ENCODE measurements around the gene NLRP6. TPM values are rescaled to one million over a fixed set of nuclear protein-coding genes. Genes with fewer than 3 reads are reported as not detected.

Gene NLRP6
- total and polyA plus RNA-seq, 2 donors (not counting 1 experiment from before 2014, with no cell fraction given): 1.4 to 2.7 TPM

GRCh38 chr11:289398-289711, 11.1 kb downstream of the NLRP6 start:
- intact Hi-C loops (cut with micrococcal nuclease): loop anchor here (2.0 to 5.0 kb wide), 2 partner anchors 21 to 52 kb away; partner anchors contain the start of genes PSMD13 and SIRT3
- DNase-seq (no peak), ATAC-seq (ENCODE audit: low read depth) (peak; percentile 7)
- peaks cover 9% of the 10 kb centered on the region for H3K27me3 Mint-ChIP-seq
- H3K27ac Mint-ChIP-seq: peak overlapping the region; percentile 83
- Histone ChIP-seq H3K27me3 (replicated peaks in 1 of 4; ENCODE audit: control extremely low read depth in 1 of 4, control insufficient read depth in 3 of 4, insufficient read depth in 4 of 4, low read length in 3 of 4) (peaks cover 0 to 22% (median 3%) of the 10 kb centered on the region in 4 experiments), H3K79me2 (ENCODE audit: control insufficient read depth, insufficient read depth, low read length) (peaks cover 8% of the 10 kb centered on the region), H3K4me3 (ENCODE audit: control extremely low read depth in 1 of 5, extremely low read depth in 1 of 5, insufficient read depth in 1 of 5, low read depth in 2 of 5, low read length in 4 of 5) (peak overlapping the region in 3 of 5 experiments; percentile 29 to 63 (median 41)), H3K36me3 (replicated peaks in 1 of 2; ENCODE audit: control extremely low read depth in 1 of 2, control insufficient read depth in 1 of 2, extremely low read depth in 1 of 2, insufficient read depth in 2 of 2, low read length in 1 of 2) (no peaks in the 10 kb centered on the region), H3K4me1 (ENCODE audit: control insufficient read depth in 2 of 2, insufficient read depth in 2 of 2, low read length in 2 of 2) (peaks cover 18 to 25% of the 10 kb centered on the region in 2 donors), H3K9ac (ENCODE audit: low read length) (peak overlapping the region; percentile 28), H3K27ac (ENCODE audit: low read length in 2 of 2) (no peak overlapping the region), H2AFZ (ENCODE audit: insufficient read depth, low read depth, low read length, poor library complexity, severe bottlenecking) (no peak overlapping the region), H3K4me2 (replicated peaks; ENCODE audit: low read depth, low read length, poor library complexity, severe bottlenecking) (peak overlapping the region; percentile 99), H4K20me1 (ENCODE audit: control insufficient read depth, insufficient read depth, low read length, poor library complexity, severe bottlenecking) (no peaks in the 10 kb centered on the region), H3K9me3 (ENCODE audit: control extremely low read depth in 1 of 3, control insufficient read depth in 2 of 3, insufficient read depth in 1 of 3, low read length in 2 of 3) (no peaks in the 10 kb centered on the region)
- WGBS (ENCODE audit: insufficient coverage): 13% methylated on average over 3 of the region's 14 CpGs
- H3K4me1 Mint-ChIP-seq: peaks cover 20% of the 10 kb centered on the region
- ChIA-PET POLR2A (interaction anchor here (0.8 to 2.7 kb wide), 3 partner anchors 10 to 82 kb away, joined by 3 to 11 read pairs (median 9); partner anchors contain the start of genes BET1L and RIC8A), CTCF (interaction anchor here (0.6 to 5.6 kb wide), 3 partner anchors 16 to 39 kb away, joined by 4 to 35 read pairs (median 5); no protein-coding TSS in a partner anchor)
- TF ChIP-seq CTCF (IDR thresholded peaks at IDR 0.05) (no peak), EZH2 (IDR thresholded peaks at IDR 0.05; ENCODE audit: borderline replicate concordance, insufficient read depth, low read depth, low read length, poor library complexity, severe bottlenecking) (no peak)
- peak overlapping the region; percentile 81 for H3K4me3 Mint-ChIP-seq
- no peaks in the 10 kb centered on the region for H3K9me3 Mint-ChIP-seq (ENCODE audit: insufficient read depth)

Data from B cell (primary cell).